ENCODE results near the gene ATG9B.

DNA sequence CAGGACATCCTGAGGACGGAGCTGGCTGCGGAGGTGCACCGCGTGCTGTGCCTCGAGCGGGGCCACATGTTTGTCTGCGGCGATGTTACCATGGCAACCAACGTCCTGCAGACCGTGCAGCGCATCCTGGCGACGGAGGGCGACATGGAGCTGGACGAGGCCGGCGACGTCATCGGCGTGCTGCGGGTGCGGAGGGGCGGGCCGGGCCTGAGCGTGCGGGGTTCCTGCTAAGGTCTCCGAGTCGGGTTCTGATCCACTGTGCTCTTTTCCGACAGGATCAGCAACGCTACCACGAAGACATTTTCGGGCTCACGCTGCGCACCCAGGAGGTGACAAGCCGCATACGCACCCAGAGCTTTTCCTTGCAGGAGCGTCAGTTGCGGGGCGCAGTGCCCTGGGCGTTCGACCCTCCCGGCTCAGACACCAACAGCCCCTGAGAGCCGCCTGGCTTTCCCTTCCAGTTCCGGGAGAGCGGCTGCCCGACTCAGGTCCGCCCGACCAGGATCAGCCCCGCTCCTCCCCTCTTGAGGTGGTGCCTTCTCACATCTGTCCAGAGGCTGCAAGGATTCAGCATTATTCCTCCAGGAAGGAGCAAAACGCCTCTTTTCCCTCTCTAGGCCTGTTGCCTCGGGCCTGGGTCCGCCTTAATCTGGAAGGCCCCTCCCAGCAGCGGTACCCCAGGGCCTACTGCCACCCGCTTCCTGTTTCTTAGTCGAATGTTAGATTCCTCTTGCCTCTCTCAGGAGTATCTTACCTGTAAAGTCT lies 10.4 kb downstream of the ATG9B start:
- TF ChIP-seq, protein P1, sequence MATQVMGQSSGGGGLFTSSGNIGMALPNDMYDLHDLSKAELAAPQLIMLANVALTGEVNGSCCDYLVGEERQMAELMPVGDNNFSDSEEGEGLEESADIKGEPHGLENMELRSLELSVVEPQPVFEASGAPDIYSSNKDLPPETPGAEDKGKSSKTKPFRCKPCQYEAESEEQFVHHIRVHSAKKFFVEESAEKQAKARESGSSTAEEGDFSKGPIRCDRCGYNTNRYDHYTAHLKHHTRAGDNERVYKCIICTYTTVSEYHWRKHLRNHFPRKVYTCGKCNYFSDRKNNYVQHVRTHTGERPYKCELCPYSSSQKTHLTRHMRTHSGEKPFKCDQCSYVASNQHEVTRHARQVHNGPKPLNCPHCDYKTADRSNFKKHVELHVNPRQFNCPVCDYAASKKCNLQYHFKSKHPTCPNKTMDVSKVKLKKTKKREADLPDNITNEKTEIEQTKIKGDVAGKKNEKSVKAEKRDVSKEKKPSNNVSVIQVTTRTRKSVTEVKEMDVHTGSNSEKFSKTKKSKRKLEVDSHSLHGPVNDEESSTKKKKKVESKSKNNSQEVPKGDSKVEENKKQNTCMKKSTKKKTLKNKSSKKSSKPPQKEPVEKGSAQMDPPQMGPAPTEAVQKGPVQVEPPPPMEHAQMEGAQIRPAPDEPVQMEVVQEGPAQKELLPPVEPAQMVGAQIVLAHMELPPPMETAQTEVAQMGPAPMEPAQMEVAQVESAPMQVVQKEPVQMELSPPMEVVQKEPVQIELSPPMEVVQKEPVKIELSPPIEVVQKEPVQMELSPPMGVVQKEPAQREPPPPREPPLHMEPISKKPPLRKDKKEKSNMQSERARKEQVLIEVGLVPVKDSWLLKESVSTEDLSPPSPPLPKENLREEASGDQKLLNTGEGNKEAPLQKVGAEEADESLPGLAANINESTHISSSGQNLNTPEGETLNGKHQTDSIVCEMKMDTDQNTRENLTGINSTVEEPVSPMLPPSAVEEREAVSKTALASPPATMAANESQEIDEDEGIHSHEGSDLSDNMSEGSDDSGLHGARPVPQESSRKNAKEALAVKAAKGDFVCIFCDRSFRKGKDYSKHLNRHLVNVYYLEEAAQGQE (IDR thresholded peaks at IDR 0.05; ENCODE audit: insufficient replicate concordance, low read depth), result no peak
- TF ChIP-seq POLR2AphosphoS5 (IDR thresholded peaks at IDR 0.05; ENCODE audit: low read depth), result no peak; the same call in 1 of the 2 replicates

Data from HL-60 (cell line).